Lung (tissue), 12 donors: ENCODE results near the gene USP6. TPM values are rescaled to one million over a fixed set of nuclear protein-coding genes. Genes with fewer than 3 reads are reported as not detected.
"Not testable (repeated sequence)": the region's sequence is repeated elsewhere in the genome, so short reads cannot be mapped to it uniquely, and the experiment has no call there.

Experiments
- ATAC-seq: fragments of 200-7000 bp; cut with Tn5 transposase; one replicate; pipeline ENCODE4 v1.9.1; 2020; ENCODE audit warnings: moderate number of reproducible peaks; ENCODE audit not compliant: insufficient read depth, low FRiP score
- DNase-seq, 3 donors: peaks; one replicate each; pipeline ENCODE4 v3.0.0-alpha.2; 2013 to 2017
- H3K27ac ChIP-seq, 2 donors: one replicate each; pipeline ENCODE4 v1.5.1; 2013; ENCODE audit warnings: mild to moderate bottlenecking in 2 of 2, moderate library complexity in 2 of 2, control low read depth in 1 of 2, inconsistent platforms in 1 of 2, low read depth in 1 of 2, low read length in 1 of 2
- H3K27me3 ChIP-seq, 3 donors: one replicate each; pipeline ENCODE4 v1.5.1; 2013; ENCODE audit warnings: low read length in 2 of 3; ENCODE audit not compliant: control insufficient read depth in 3 of 3, insufficient read depth in 3 of 3
- H3K36me3 ChIP-seq, 4 donors: one replicate each; pipeline ENCODE4 v1.5.1; 2013; ENCODE audit warnings: low read length in 4 of 4, mild to moderate bottlenecking in 1 of 4, moderate library complexity in 1 of 4; ENCODE audit not compliant: control insufficient read depth in 4 of 4, insufficient read depth in 4 of 4
- H3K4me1 ChIP-seq, 5 donors: one replicate each; pipeline ENCODE4 v1.5.1; 2013; ENCODE audit warnings: low read length in 5 of 5, mild to moderate bottlenecking in 2 of 5, moderate library complexity in 1 of 5; ENCODE audit not compliant: control insufficient read depth in 5 of 5, insufficient read depth in 5 of 5
- H3K4me3 ChIP-seq: one replicate; pipeline ENCODE4 v1.5.1; 2013; ENCODE audit warnings: mild to moderate bottlenecking, control low read depth, moderate library complexity
- H3K9ac ChIP-seq, 2 donors: one replicate each; pipeline ENCODE4 v1.5.1; 2013; ENCODE audit warnings: low read length in 2 of 2, control low read depth in 1 of 2; ENCODE audit not compliant: insufficient read depth in 1 of 2
- H3K9me3 ChIP-seq, 4 donors: one replicate each; pipeline ENCODE4 v1.5.1; 2013; ENCODE audit warnings: low read length in 3 of 4, mild to moderate bottlenecking in 1 of 4, moderate library complexity in 1 of 4; ENCODE audit not compliant: control insufficient read depth in 4 of 4, insufficient read depth in 3 of 4
- WGBS, 2 donors: extraction: QIAGEN DNeasy Blood & Tissue Kit; methylation state at CpG; one replicate each; pipeline ENCODE4 v1.1.7; 2013; 5-methylcytosine and 5-hydroxymethylcytosine counted together
- polyA plus RNA-seq, 2 donors: library from polyadenylated mRNA; stranded (reverse); fragments of 200-250 nt; gene quantifications; one replicate each; pipeline ENCODE4 v1.2.1, GENCODE V29; 2013
- total RNA-seq, 2 donors: library from RNA; depleted of rRNA in 1 of 2; stranded (reverse); fragments of >200 nt in 1 of 2; gene quantifications; one replicate each; pipeline ENCODE4 v1.2.1, GENCODE V29; 2014 to 2021
- TF ChIP-seq, protein P1 (sequence below): IDR thresholded peaks from 2 replicates; pipeline ENCODE4 v1.5.1; 2012; ENCODE audit warnings: mild to moderate bottlenecking; ENCODE audit errors: control extremely low read depth, extremely low read depth
- donor health status: control.
- donor health status: control.
- donor health status: Bipolar disorder and iron deficiency.
- donor health status: healthy.
- donor health status: DM: yes; HTN: yes; CAD: no.

Gene USP6
- total and polyA plus RNA-seq, 4 donors: 0.05 to 0.46 (median 0.21) TPM

DNA sequence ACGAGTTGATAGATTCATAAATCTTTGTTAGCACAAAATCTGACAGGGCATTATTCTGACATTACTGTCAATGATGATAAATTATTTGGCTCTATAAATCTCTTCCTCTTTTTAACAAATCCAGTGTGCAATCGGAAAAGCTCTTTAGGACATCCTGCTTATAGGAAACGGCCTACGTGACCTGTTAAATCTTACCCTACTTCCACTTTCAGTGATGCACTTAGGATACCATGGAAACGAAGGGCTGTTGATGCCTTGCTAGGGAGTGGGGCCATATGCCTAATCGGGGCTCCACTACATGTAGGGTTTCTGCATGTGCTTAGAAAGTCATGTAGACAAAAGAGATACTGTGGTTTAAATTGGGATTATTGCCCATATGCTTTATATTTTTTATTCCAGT lies 48.6 kb downstream of the USP6 start:
- no peaks in the 10 kb centered on the region for H3K27me3 ChIP-seq
- H3K4me3 ChIP-seq: no peak overlapping the region
- no peak overlapping the region for H3K27ac ChIP-seq
- 51 to 56% methylated on average over 6 of the region's 6 CpGs for WGBS, 2 donors
- ATAC-seq (no peak), DNase-seq (no peak)
- no peaks in the 10 kb centered on the region for H3K36me3 ChIP-seq
- TF ChIP-seq, protein P1, sequence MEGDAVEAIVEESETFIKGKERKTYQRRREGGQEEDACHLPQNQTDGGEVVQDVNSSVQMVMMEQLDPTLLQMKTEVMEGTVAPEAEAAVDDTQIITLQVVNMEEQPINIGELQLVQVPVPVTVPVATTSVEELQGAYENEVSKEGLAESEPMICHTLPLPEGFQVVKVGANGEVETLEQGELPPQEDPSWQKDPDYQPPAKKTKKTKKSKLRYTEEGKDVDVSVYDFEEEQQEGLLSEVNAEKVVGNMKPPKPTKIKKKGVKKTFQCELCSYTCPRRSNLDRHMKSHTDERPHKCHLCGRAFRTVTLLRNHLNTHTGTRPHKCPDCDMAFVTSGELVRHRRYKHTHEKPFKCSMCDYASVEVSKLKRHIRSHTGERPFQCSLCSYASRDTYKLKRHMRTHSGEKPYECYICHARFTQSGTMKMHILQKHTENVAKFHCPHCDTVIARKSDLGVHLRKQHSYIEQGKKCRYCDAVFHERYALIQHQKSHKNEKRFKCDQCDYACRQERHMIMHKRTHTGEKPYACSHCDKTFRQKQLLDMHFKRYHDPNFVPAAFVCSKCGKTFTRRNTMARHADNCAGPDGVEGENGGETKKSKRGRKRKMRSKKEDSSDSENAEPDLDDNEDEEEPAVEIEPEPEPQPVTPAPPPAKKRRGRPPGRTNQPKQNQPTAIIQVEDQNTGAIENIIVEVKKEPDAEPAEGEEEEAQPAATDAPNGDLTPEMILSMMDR: no peak
- H3K4me1 ChIP-seq: no peaks in the 10 kb centered on the region
- H3K9me3 ChIP-seq: no peaks in the 10 kb centered on the region
- no peak overlapping the region for H3K9ac ChIP-seq

DNA sequence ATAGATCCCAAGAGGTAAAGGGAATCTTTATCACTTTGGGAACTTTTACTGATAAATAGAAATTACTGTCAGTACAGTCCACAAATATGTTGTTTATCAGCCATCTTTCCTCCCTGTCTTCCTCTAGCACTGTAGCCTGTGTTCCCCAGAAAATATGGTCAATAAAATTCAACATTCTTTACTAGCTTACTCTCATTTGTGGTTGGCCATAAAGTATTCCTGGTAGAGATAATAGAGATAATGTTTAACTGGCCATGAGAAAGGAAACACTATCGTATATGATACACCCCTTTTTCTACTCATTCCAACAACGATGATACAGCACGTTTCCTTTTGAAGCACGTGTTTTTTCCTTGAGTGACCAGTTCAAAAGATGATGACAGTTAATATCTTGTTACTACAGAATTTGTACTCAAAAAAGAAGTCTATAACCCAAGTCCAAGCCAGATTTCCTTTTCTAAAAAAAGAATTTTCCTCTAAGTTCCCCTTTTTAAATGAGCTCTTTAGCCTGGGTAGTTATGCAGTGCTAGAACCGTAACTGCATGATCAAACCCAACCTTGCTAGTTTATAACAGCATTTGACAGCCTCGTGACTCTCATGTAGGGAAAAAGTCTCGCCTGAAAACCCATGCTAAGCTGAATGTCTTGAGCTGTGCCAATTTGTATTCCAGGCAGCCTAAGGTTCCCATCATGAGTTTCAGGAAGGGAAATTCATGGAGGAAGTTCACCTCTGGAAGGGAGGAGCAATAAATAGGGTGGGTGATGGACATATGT lies 50.1 kb downstream of the USP6 start:
- DNase-seq, H3K4me3 ChIP-seq, H3K9me3 ChIP-seq, H3K27me3 ChIP-seq, H3K36me3 ChIP-seq, ATAC-seq, H3K4me1 ChIP-seq, H3K9ac ChIP-seq, H3K27ac ChIP-seq: not testable (repeated sequence)
- WGBS, 2 donors: 27 to 50% methylated on average over 6 of the region's 7 CpGs

DNA sequence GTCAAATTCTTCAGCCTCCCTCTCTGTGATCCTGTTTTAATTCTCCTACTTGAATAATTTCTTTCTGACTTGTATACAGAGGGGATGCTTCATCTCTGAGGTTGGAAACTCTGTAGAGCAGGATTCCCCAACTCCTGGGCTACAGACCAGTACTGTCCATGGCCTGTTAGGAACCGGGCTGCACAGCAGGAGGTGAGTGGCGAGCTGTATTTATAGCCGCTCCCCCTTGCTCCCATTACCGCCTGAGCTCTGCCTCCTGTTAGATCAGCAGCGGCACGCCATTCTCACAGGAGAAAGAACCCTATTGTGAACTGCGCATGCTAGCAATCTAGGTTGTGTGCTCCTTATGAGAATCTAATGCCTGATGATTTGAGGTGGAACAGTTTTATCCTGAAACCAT lies 59.2 kb downstream of the USP6 start:
- 91 to 93% methylated on average over 7 of the region's 7 CpGs for WGBS, 2 donors
- H3K36me3 ChIP-seq: peaks cover 0 to 13% (median 6%) of the 10 kb centered on the region in 4 donors
- H3K9ac ChIP-seq, DNase-seq, H3K27me3 ChIP-seq, ATAC-seq, H3K27ac ChIP-seq, H3K4me1 ChIP-seq, H3K4me3 ChIP-seq: not testable (repeated sequence)
- peaks cover 0 to 19% (median 9%) of the 10 kb centered on the region in 4 donors for H3K9me3 ChIP-seq

DNA sequence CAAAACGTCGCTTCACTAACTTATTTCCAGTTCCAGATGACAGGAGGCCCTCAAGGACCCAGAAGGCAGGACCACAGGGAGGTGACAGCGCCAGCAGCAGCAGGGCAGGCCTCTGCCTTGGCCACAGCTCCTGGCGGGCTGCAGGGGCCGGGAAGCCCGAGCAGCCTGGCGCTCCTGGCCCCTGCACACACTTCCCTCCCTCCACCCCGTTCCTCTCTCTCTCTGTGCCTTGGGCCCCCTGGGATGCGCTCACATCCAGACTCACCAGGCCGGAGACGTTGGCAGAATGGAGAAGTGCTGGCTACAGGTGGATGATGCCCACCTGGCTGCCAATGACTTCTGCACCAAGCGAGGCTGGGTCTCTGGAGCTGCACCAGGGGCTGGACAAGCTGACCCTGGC lies 63.2 kb downstream of the USP6 start:
- peaks cover 3 to 37% (median 12%) of the 10 kb centered on the region in 4 donors for H3K36me3 ChIP-seq
- TF ChIP-seq, protein P1: no peak
- H3K4me3 ChIP-seq: no peak overlapping the region
- DNase-seq (no peak), ATAC-seq (no peak)
- H3K27me3 ChIP-seq: no peaks in the 10 kb centered on the region
- WGBS, 2 donors: 94 to 99% methylated on average over 12 of the region's 12 CpGs
- H3K9ac ChIP-seq: no peak overlapping the region
- H3K27ac ChIP-seq: no peak overlapping the region
- peaks cover 27 to 49% (median 32%) of the 10 kb centered on the region in 4 donors for H3K9me3 ChIP-seq
- no peaks in the 10 kb centered on the region for H3K4me1 ChIP-seq
